GM21737 (cell line): ENCODE measurements around the gene KIF19.

ENCODE experiments used
- ATAC-seq: cut with Tn5 transposase; IDR thresholded peaks from one replicate; pipeline ENCODE4 v1.9.1; 2021; ENCODE audit warnings: mild to moderate bottlenecking, moderate library complexity; ENCODE audit not compliant: unreplicated experiment

KIF19 gene

GRCh38 chr17:74340470-74341023 lies 14.5 kb downstream of the KIF19 start:
- no peak for ATAC-seq

DNA sequence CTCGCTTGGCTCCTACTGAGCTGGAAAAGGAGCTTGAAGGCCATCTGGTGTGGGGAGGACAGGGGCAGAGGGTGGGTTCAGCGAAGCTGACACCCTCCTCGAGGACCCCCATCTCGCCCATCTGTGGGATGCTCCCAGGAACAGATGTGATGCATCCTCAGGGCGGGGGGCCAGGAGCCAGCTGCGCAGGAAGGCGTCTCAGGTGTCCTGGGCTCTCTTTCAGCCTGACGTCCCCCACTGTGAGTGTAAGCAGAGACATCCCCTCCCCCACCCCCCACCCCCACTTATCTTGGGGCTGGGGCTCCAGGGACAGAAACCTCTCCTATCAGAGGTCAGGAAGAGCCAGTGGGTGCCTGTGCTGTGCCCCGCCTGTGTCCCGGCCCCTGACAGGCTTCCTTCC lies 16.2 kb downstream of the KIF19 start:
- no peak for ATAC-seq

- no peak for ATAC-seq
These were observed 17.1 kb downstream of the KIF19 start for GRCh38 chr17:74343121-74343520.

DNA sequence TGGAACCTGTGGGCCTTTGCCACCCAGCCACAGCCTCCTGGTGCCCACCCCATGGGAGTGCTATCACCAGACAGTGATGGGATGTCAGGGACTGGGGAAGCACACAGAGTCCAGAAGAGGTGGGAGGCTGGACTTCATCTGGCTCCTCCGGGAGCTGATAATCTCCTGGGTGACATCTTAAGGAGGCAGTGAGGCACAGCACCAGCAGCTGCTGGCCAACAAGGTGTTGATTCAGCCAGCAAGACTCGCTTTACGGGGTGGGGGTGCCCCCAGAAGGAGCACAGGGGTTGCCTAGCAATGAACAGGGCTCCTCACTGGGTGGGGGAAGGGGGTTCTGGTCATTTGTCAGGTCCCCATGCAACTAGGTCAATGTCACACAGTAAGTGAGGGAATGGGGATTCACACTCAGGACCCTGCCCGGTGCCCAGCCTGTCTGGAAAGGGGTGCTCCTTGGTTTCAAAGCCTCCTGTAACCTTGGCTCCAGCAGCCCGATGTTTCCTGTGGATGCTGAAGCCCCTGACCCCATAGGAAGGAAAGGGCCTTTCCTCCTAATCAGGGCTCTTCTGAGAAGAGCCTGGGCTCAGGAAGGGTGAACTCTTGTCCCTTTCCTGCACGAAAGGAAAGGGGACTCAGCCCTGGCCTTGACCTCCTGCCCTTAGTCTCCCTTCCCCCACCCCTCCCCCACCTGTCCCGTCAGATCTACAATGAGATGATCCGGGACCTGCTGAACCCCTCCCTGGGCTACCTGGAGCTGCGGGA lies 17.7 kb downstream of the KIF19 start:
- ATAC-seq = no peak

GRCh38 chr17:74344658-74345057 lies 18.6 kb downstream of the KIF19 start:
- no peak for ATAC-seq

DNA sequence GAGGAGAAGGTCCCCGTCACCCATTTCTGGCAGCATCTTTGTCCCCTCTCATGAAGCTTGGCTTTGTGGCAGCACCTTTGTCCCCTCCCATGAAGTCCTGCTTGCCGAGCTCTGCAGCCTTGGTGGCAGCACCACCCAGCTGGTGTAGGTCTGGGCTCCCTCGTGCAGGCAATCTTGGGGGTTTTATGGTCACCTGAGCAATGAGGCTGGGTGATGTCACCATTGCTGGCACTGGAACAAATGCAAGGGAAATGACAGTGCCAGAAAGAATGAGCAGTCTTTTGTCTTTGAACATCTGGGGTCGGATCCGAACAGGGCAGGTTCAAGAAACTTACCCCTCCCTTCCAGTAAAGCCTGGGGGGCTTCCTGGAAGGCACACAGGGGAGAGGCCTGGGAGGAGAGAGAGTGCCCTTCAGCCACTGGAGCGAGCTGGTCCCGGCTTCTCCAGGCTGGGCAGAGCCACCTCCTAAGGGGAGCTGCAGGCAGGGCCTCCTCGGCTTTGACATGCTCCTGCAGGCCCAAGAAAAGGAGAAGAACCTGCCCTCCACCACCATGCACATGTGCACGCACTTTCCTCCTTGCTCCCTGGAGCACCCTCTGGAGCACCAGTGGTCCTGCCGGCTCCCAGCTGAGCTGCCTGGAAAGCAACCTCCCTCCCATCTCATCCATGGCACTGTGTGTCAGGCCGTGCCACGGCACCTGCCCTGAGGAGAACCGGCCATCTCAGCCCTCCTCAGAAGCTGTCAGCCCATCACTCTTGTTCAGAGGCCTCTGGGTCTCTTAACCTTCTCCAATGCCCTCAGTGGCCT lies 19.6 kb downstream of the KIF19 start:
- ATAC-seq = no peak

- ATAC-seq = no peak
These were observed 21.6 kb downstream of the KIF19 start for GRCh38 chr17:74347646-74348045.

DNA sequence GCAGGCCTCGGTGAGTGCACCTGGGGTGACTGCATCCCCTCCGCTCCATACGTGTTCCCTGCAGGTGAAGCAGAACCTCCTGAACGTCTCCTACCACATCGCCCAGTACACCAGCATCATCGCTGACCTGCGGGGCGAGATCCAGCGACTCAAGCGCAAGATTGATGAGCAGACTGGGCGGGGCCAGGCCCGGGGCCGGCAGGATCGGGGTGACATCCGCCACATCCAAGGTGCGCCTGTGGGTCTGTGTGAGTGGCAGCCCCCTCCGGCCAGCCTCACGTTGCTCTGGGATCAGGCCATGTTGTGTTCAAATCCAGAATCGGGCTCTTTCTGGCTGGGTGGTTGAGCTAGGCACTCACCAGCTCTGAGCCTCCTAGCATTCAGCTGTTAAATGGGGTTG lies 23.1 kb downstream of the KIF19 start:
- no peak for ATAC-seq

- no peak for ATAC-seq
These were observed 24.5 kb downstream of the KIF19 start for GRCh38 chr17:74350486-74350885.

DNA sequence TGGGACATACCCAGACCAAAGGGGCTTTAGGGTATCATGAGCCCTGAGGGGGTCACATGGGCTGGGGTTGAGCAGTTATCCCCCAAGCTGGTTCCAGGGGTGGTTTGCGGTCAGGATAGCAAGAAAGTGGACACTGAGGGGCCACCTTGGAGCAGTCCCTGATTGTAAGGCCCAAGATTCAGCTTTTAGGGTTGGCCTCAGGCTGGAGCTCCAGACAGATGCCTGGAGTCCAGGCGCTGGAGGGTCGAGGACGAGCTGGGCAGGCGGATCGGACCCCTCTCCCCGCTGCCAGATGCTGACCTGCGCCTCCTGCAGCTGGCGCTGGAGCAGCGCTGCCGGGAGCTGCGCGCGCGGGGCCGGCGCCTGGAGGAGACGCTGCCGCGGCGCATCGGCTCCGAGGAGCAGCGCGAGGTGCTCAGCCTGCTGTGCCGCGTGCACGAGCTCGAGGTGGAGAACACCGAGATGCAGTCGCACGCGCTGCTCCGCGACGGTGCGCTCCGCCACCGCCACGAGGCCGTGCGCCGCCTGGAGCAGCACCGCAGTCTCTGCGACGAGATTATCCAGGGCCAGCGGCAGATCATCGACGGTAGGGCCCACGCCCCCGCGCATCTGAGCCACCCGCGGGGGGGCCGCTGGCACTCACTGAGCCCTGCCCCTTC lies 25.7 kb downstream of the KIF19 start:
- ATAC-seq = no peak

DNA sequence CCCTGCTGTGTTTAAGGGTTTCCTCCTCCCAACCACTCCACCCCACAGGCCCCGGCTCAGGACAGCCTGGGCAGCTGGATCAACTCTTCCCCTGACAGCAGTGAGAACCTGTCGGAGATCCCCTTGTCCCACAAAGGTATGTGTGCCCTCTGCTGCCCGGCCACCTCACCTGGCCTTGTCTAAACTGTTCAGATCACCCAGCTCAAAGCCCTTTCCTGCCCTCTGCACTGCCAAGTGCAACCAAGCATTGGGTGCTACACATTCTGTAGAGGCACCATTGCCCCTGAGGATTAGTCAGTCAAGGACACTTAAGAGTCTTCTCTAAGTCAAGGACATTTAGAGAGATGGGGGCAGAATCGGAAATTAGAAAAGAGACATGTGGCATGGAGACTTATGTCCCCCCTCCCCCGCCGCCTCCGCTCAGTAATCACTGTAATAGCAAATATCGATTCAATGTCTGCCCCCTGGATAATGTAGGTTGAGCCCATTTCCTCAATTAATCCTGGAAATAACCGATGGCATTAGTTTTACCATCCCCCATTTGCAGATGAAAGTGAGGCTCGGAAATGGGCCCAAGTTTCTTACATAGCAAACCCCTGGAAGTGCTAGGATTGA lies 27.5 kb downstream of the KIF19 start:
- ATAC-seq = no peak

DNA sequence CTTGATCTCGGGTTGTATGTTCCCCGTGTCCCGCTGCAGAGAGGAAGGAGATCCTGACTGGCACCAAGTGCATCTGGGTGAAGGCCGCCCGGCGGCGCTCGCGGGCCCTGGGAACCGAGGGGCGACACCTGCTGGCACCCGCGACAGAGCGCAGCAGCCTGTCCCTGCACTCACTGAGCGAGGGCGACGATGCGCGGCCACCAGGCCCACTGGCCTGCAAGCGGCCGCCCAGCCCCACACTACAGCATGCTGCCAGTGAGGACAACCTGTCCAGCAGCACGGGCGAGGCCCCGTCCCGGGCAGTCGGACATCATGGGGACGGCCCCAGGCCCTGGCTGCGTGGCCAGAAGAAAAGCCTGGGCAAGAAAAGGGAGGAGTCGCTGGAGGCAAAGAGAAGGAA lies 28.1 kb downstream of the KIF19 start:
- ATAC-seq = no peak

DNA sequence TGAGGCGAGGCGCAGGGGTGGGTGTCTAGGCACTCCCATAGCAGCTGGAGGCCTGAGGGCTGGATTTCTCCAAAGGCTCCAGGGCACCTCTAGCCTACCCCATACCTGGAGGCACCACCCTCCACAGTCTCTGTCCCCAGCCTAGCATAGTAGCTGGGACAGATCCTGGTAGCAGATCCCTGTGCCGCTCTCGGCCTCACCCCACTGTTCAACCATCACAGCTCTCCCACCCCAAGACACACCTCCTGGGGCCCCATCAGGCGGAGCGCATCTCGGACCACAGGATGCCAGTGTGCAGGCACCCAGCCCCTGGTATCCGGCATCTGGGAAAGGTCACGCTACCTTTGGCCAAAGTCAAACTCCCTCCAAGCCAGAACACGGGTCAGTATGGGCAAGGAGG lies 28.5 kb downstream of the KIF19 start:
- no peak for ATAC-seq

GRCh38 chr17:74355065-74355464 lies 29.0 kb downstream of the KIF19 start:
- ATAC-seq = no peak

- no peak for ATAC-seq
These were observed 30.8 kb downstream of the KIF19 start for GRCh38 chr17:74356646-74357465.

GRCh38 chr17:74357466-74357809 lies 31.4 kb downstream of the KIF19 start:
- ATAC-seq = no peak

DNA sequence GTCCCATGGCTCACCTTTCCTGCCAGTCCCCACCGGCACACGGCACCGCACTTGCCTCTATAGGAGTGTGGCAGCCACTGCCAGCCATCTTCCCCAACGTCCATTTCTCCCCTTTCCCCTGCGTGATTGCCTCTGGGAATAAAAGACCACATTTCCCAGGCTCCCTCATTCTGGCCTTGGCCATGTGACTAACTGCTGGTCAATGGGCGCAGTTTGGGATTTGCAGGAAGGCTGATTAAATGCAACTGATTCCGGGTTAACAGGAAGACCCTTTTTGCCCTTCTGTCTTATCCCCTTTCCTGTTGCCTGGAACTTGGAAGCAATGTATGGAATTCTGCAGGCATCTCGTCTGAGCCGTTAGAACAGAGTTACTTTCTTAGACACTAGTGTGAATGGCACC lies 32.7 kb downstream of the KIF19 start:
- no peak for ATAC-seq

DNA sequence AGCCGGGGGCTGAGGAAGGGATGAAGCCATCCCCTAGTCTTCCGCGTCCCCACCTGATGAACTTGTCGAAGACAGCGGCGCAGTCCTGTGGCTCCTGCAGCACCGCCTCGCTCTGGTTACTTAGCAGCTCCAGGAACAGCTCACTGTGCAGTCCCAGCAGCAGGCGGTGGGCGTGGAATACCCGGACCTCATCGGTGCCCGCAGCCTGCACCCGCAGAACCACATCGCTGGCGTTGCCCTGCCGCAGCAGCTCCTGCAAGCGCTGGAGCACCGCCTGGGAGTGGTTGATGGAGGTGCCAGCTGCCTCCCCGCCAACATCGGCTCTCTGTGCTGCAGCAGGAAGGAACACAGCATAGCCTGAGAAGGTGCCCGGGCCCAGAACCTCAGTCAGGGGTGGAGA lies 33.9 kb downstream of the KIF19 start:
- ATAC-seq = no peak

- no peak for ATAC-seq
These were observed 34.8 kb downstream of the KIF19 start for GRCh38 chr17:74360899-74361229.

DNA sequence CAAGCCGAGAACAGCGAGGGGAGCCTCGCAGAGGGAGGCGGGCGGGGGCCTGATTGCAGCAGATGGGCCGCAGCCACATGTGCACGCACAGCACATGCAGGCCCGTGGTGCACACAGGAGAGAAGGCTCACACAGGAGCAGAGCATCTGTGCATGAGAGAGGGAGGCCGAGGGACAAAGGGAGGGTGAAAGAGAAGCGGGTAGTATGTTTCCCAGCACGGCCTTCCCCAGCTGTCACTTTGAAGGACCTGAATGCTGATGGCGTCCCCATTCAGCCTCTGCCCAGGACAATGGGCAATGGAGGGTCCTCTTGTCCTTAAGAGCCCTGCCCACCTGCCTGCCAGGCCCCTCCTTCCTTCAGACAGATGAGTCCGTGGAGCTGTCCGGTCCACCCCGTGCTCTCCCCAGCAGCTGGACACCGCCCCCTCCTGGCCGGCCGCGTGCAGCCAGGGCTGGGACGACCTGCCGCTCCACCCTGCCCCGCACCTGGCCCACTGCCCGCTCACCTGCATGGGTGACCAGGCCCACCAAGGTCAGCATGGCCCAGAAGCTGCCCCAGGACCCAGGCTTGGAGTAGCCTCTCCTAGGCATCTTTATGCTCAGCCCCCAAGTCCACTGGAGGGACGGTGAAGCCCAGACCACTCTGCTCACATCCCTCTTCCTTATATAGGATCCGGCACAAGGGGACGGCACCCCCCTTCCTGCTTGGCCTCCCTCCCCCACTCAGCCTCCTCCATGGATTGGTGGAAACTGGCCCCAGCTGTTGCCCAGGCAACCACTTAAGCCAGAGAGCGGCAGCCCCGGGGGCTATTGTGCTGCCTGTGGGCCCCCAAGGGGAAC lies 35.4 kb downstream of the KIF19 start, which contains the start of gene BTBD17:
Gene BTBD17, minus strand, starts transcription at position 639 of the 839 bp plus-strand sequence. Its CDS starts 49 bp downstream, at position 590.
- ATAC-seq = no peak
